Left cardiac atrium (tissue), 4 donors: ENCODE measurements around the gene WWC1. TPM values are rescaled to one million over a fixed set of nuclear protein-coding genes. Genes with fewer than 3 reads are reported as not detected.
A peak's percentile ranks its signal among the peaks of the same experiment; 100 is the strongest.

ENCODE experiments used
- ATAC-seq, 2 donors: fragments of 200-7000 bp; cut with Tn5 transposase; one replicate each; pipeline ENCODE4 v1.9.1; 2020; ENCODE audit warnings: mild to moderate bottlenecking in 2 of 2, moderate library complexity in 2 of 2
- DNase-seq: peaks from one replicate; pipeline ENCODE4 v3.0.0-alpha.2; 2020
- intact Hi-C, 2 donors: fragments of 100-400 bp; cut with DNase I; formaldehyde crosslinking; loops; one replicate each; pipeline versions ENCODE4 v1.14.1 to v1.15.1; 2022 to 2023
- total RNA-seq, 2 donors: library from RNA; stranded (reverse); fragmentation: NEBNext Ultra II Directional; extraction: Animal tissue kit (Norgen Biotek cat#: 25700); gene quantifications; one replicate each; pipeline ENCODE4 v1.2.1, GENCODE V29; 2021
- donor health status: DM: no; HTN: yes; CAD: no.
- donor health status: DM: no; HTN: yes; CAD: no; lungs with severe emphysema.
- donor health status: DM: yes; HTN: yes; CAD: no.
- donor health status: Dilated cardiomyopathy.

WWC1 gene
- total RNA-seq, 2 donors from 2014 or later = 3.4 to 6.2 TPM

GRCh38 chr5:168451565-168451964, 160.1 kb downstream of the WWC1 start:
- no peak for ATAC-seq
- intact Hi-C loops = no loop called here
- DNase-seq = no peak

GRCh38 chr5:168455201-168455600, 163.8 kb downstream of the WWC1 start:
- intact Hi-C loops = no loop called here
- ATAC-seq (no peak), DNase-seq (no peak)

- ATAC-seq (no peak), DNase-seq (no peak)
- intact Hi-C loops = no loop called here
These were observed 166.1 kb downstream of the WWC1 start for GRCh38 chr5:168457542-168457941.

GRCh38 chr5:168460606-168461005, 169.2 kb downstream of the WWC1 start:
- ATAC-seq (no peak), DNase-seq (no peak)
- intact Hi-C loops = no loop called here

GRCh38 chr5:168463081-168463480, 171.6 kb downstream of the WWC1 start:
- ATAC-seq (no peak), DNase-seq (no peak)
- intact Hi-C loops = no loop called here

GRCh38 chr5:168464214-168464613, 172.8 kb downstream of the WWC1 start:
- no peak for DNase-seq
- intact Hi-C loops = no loop called here
- no peak for ATAC-seq

- ATAC-seq (no peak), DNase-seq (no peak)
- intact Hi-C loops = no loop called here
These were observed 173.2 kb downstream of the WWC1 start for GRCh38 chr5:168464641-168465040.

GRCh38 chr5:168467755-168468330, 176.4 kb downstream of the WWC1 start:
- DNase-seq (no peak), ATAC-seq (no peak)
- intact Hi-C loops = no loop called here

- ATAC-seq = no peak
- intact Hi-C loops = no loop called here
- no peak for DNase-seq
These were observed 177.4 kb downstream of the WWC1 start for GRCh38 chr5:168468836-168469235.

- intact Hi-C loops = no loop called here
- no peak for DNase-seq
- ATAC-seq = no peak
These were observed 178.4 kb downstream of the WWC1 start for GRCh38 chr5:168469816-168470215.

GRCh38 chr5:168471785-168472184, 180.3 kb downstream of the WWC1 start:
- DNase-seq = no peak
- intact Hi-C loops = no loop called here
- ATAC-seq = no peak

- DNase-seq (no peak), ATAC-seq (peak in 1 of 2 donors; percentile 51)
- intact Hi-C loops = no loop called here
These were observed 180.9 kb downstream of the WWC1 start for GRCh38 chr5:168472329-168472728.

GRCh38 chr5:168474319-168474718, 182.9 kb downstream of the WWC1 start:
- ATAC-seq (no peak), DNase-seq (no peak)
- intact Hi-C loops = no loop called here

- intact Hi-C loops = no loop called here
- no peak for DNase-seq
- ATAC-seq = no peak
These were observed 185.6 kb downstream of the WWC1 start for GRCh38 chr5:168477060-168477459.

- intact Hi-C loops = no loop called here
- no peak for DNase-seq
These were observed 187.7 kb downstream of the WWC1 start for GRCh38 chr5:168479166-168479565.

GRCh38 chr5:168480601-168481000, 189.2 kb downstream of the WWC1 start:
- intact Hi-C loops = loop anchor here in 1 of 2 donors (10.0 kb wide), 1 partner anchor 216 kb away; no protein-coding TSS in a partner anchor
- ATAC-seq (no peak), DNase-seq (no peak)

More at GRCh38 chr5:168479166-168479565, 187.7 kb downstream of the WWC1 start:
- no peak for ATAC-seq

- intact Hi-C loops = loop anchor here in 1 of 2 donors (10.0 kb wide), 1 partner anchor 217 kb away; no protein-coding TSS in a partner anchor
- DNase-seq = no peak
- ATAC-seq = no peak
These were observed 189.9 kb downstream of the WWC1 start for GRCh38 chr5:168481330-168481788.

GRCh38 chr5:168482361-168482760, 190.9 kb downstream of the WWC1 start:
- DNase-seq = no peak
- ATAC-seq = no peak
- intact Hi-C loops = loop anchor here in 1 of 2 donors (10.0 kb wide), 1 partner anchor 218 kb away; no protein-coding TSS in a partner anchor

GRCh38 chr5:168486136-168486879, 194.9 kb downstream of the WWC1 start, which contains the start of gene RARS1:
Gene RARS1 (plus strand): TSS chr5:168486471. CDS start chr5:168486499, 28 bp downstream.
- ATAC-seq = peak; percentile 100

GRCh38 chr5:168489059-168489458, 197.6 kb downstream of the WWC1 start:
- DNase-seq (no peak), ATAC-seq (no peak)
- intact Hi-C loops = loop anchor here (5.0 to 10.0 kb wide), 2 partner anchors 217 to 224 kb away; no protein-coding TSS in a partner anchor

More at GRCh38 chr5:168486136-168486879, 194.9 kb downstream of the WWC1 start, which contains the start of gene RARS1:
- intact Hi-C loops = loop anchor here (5.0 to 10.0 kb wide), 2 partner anchors 214 to 222 kb away; no protein-coding TSS in a partner anchor
- peak; percentile 94 for DNase-seq
